Upper lobe of left lung (tissue), 6 donors: Measurements from ENCODE around the gene PPM1M. TPM values are rescaled to one million over a fixed set of nuclear protein-coding genes. Genes with fewer than 3 reads are reported as not detected.

Source experiments
- ATAC-seq, 2 donors: fragments of 200-7000 bp; cut with Tn5 transposase; one replicate each; pipeline ENCODE4 v1.9.1; 2022; ENCODE audit warnings: mild to moderate bottlenecking in 2 of 2, moderate library complexity in 2 of 2; ENCODE audit not compliant: low FRiP score in 2 of 2
- DNase-seq, 2 donors: peaks; one replicate each; pipeline ENCODE4 v3.0.0-alpha.2; 2019 to 2020
- H3K27ac ChIP-seq, 4 donors: fragments of 200-600 bp; sonication (generic); one replicate each; pipeline ENCODE4 v1.5.1; 2016 to 2019
- H3K27me3 ChIP-seq, 4 donors: fragments of 200-600 bp; sonication (generic); one replicate each; pipeline ENCODE4 v1.5.1; 2017 to 2019
- H3K36me3 ChIP-seq, 4 donors: fragments of 200-600 bp; sonication (generic); one replicate each; pipeline ENCODE4 v1.5.1; 2016 to 2019
- H3K4me1 ChIP-seq, 4 donors: fragments of 200-600 bp; sonication (generic); one replicate each; pipeline ENCODE4 v1.5.1; 2018 to 2019
- H3K4me3 ChIP-seq, 4 donors: fragments of 200-600 bp; sonication (generic); one replicate each; pipeline ENCODE4 v1.5.1; 2017 to 2019; ENCODE audit warnings: mild to moderate bottlenecking in 2 of 4, moderate library complexity in 1 of 4
- H3K9me3 ChIP-seq, 4 donors: fragments of 200-600 bp; sonication (generic); one replicate each; pipeline ENCODE4 v1.5.1; 2018 to 2019
- EP300 ChIP-seq, 4 donors: sonication (generic); formaldehyde crosslinking; IDR thresholded peaks; one replicate each; pipeline ENCODE4 v1.5.1; 2017; ENCODE audit warnings: antibody characterized with exemption in 4 of 4, control low read depth in 2 of 4
- POLR2A ChIP-seq, 4 donors: fragments of 450-650 bp; IDR thresholded peaks; one replicate each; pipeline ENCODE4 v1.5.1; 2016 to 2017; ENCODE audit warnings: antibody characterized with exemption in 4 of 4, mild to moderate bottlenecking in 2 of 4
- POLR2AphosphoS5 ChIP-seq, 2 donors: sonication (generic); formaldehyde crosslinking; IDR thresholded peaks; one replicate each; pipeline ENCODE4 v1.5.1; 2017; ENCODE audit warnings: antibody characterized with exemption in 2 of 2
- WGBS, 2 donors: methylation state at CpG; one replicate each; pipeline ENCODE4 v1.1.5; 2017 to 2018; 5-methylcytosine and 5-hydroxymethylcytosine counted together
- total RNA-seq, 6 donors: library from RNA; depleted of rRNA in 4 of 6; stranded (reverse); fragments of >200 nt in 4 of 6; gene quantifications; one replicate each; pipeline versions ENCODE4 v1.1.0 to v1.2.1, GENCODE V29; 2016 to 2021
- TF ChIP-seq, protein P1 (sequence below), 6 experiments: fragments of 450-650 bp in 4 of 6; fragments of 200-600 bp in 2 of 6; sonication (generic) in 2 of 6; IDR thresholded peaks; one replicate each; pipeline ENCODE4 v1.5.1; 2016 to 2019; ENCODE audit warnings: antibody characterized with exemption in 6 of 6
- donor health status: DM: no; HTN: no; CAD: no; lungs with moderate emphysema.
- donor health status: DM: no; HTN: yes; CAD: no; lungs with severe emphysema.

PPM1M gene
- total RNA-seq, 6 donors from 2014 or later = 18.7 to 68.1 (median 47.8) TPM

DNA sequence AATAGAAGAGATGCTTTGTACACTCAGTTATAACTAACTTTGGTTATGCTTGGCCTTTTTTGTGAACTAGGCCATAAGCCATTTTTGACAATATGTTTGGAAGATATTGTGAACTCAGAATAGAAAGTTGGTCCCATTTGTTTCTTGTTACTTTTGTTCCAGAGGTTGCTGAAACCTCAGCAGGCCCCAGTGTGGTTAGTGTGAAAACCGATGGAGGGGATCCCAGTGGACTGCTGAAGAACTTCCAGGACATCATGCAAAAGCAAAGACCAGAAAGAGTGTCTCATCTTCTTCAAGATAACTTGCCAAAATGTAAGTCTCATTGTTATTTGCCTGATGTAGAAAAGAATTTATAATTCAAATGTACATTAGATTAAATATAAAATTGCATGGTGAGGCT is 41.9 kb upstream of the PPM1M start:
- Histone ChIP-seq H3K27me3 (no peaks in the 10 kb centered on the region), H3K9me3 (no peaks in the 10 kb centered on the region), H3K4me1 (peaks cover 22 to 70% (median 44%) of the 10 kb centered on the region in 4 donors), H3K36me3 (peaks cover 55 to 77% (median 59%) of the 10 kb centered on the region in 4 donors), H3K4me3 (no peak overlapping the region), H3K27ac (peak overlapping the region in 1 of 4 donors; percentile 98)
- TF ChIP-seq, protein P1, sequence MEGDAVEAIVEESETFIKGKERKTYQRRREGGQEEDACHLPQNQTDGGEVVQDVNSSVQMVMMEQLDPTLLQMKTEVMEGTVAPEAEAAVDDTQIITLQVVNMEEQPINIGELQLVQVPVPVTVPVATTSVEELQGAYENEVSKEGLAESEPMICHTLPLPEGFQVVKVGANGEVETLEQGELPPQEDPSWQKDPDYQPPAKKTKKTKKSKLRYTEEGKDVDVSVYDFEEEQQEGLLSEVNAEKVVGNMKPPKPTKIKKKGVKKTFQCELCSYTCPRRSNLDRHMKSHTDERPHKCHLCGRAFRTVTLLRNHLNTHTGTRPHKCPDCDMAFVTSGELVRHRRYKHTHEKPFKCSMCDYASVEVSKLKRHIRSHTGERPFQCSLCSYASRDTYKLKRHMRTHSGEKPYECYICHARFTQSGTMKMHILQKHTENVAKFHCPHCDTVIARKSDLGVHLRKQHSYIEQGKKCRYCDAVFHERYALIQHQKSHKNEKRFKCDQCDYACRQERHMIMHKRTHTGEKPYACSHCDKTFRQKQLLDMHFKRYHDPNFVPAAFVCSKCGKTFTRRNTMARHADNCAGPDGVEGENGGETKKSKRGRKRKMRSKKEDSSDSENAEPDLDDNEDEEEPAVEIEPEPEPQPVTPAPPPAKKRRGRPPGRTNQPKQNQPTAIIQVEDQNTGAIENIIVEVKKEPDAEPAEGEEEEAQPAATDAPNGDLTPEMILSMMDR (IDR thresholded peaks at IDR 0.05) = no peak
- TF ChIP-seq EP300 (IDR thresholded peaks at IDR 0.05) = no peak
- no peak for TF ChIP-seq POLR2A (IDR thresholded peaks at IDR 0.05)
- ATAC-seq (no peak), DNase-seq (no peak)
- WGBS, 2 donors = 75 to 90% methylated on average over 1 of the region's 1 CpG

GRCh38 chr3:52204337-52205073 is 41.1 kb upstream of the PPM1M start:
- WGBS, 2 donors = 64 to 66% methylated on average over 10 of the region's 10 CpGs
- ATAC-seq (no peak), DNase-seq (no peak)
- Histone ChIP-seq H3K9me3 (no peaks in the 10 kb centered on the region), H3K27me3 (no peaks in the 10 kb centered on the region), H3K4me3 (no peak overlapping the region), H3K4me1 (peaks cover 14 to 62% (median 36%) of the 10 kb centered on the region in 4 donors), H3K27ac (peak overlapping the region in 2 of 4 donors; percentile 2 to 11), H3K36me3 (peaks cover 57 to 83% (median 67%) of the 10 kb centered on the region in 4 donors)
- TF ChIP-seq EP300 (IDR thresholded peaks at IDR 0.05) = no peak
- no peak for TF ChIP-seq POLR2AphosphoS5 (IDR thresholded peaks at IDR 0.05)
- TF ChIP-seq POLR2A (IDR thresholded peaks at IDR 0.05) = no peak
- TF ChIP-seq, protein P1 (IDR thresholded peaks at IDR 0.05) = no peak

- peak in 1 of 2 donors; percentile 74 for DNase-seq
- peak in 1 of 4 donors; percentile 12 for TF ChIP-seq EP300 (IDR thresholded peaks at IDR 0.05)
- no peak for TF ChIP-seq POLR2A (IDR thresholded peaks at IDR 0.05)
- TF ChIP-seq, protein P1 (IDR thresholded peaks at IDR 0.05) = no peak
- Histone ChIP-seq H3K27ac (peak overlapping the region in 1 of 4 donors; percentile 9), H3K27me3 (no peaks in the 10 kb centered on the region), H3K36me3 (peaks cover 60 to 92% (median 79%) of the 10 kb centered on the region in 4 donors), H3K9me3 (no peaks in the 10 kb centered on the region), H3K4me3 (no peak overlapping the region), H3K4me1 (peaks cover 10 to 60% (median 34%) of the 10 kb centered on the region in 4 donors)
- 76 to 80% methylated on average over 6 of the region's 6 CpGs for WGBS, 2 donors
- no peak for ATAC-seq
These were observed 39.7 kb upstream of the PPM1M start for GRCh38 chr3:52205727-52206372.

DNA sequence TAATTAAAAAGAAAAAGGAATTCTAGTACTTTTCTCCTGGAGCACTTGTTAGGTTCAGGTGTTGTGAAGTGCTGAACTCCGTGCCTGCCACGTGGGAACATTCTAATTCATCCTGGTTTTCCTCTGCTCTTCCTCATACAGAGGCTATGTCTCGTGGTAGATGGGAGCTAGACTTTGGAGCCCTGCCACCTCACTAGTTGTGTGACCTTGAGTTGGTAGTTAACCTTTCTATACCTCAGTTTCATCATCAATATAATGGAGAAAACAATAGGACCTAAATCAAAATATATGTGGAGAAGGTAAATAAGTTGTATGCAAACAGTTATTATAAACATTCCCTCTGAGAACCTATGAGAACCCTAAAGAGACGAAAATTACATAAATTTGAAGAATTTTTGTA is 37.0 kb upstream of the PPM1M start:
- WGBS, 2 donors = 92 to 94% methylated on average over 4 of the region's 4 CpGs
- no peaks in the 10 kb centered on the region for H3K9me3 ChIP-seq
- ATAC-seq = no peak
- H3K27me3 ChIP-seq = no peaks in the 10 kb centered on the region
- DNase-seq = no peak
- peaks cover 9 to 46% (median 23%) of the 10 kb centered on the region in 4 donors for H3K4me1 ChIP-seq
- no peak overlapping the region for H3K27ac ChIP-seq
- TF ChIP-seq EP300 (IDR thresholded peaks at IDR 0.05) (no peak), POLR2A (IDR thresholded peaks at IDR 0.05) (no peak), POLR2AphosphoS5 (IDR thresholded peaks at IDR 0.05) (no peak)
- TF ChIP-seq, protein P1 (IDR thresholded peaks at IDR 0.05) = no peak
- no peak overlapping the region for H3K4me3 ChIP-seq
- peaks cover 63 to 100% (median 93%) of the 10 kb centered on the region in 4 donors for H3K36me3 ChIP-seq
